NB4 (cell line): ENCODE results near the gene PTPN1.

Source experiments
- POLR2A ChIP-seq: IDR thresholded peaks from 2 replicates; pipeline ENCODE4 v1.6.1; 2011; ENCODE audit warnings: mild to moderate bottlenecking; ENCODE audit not compliant: insufficient read length; ENCODE audit errors: extremely low read depth
- TF ChIP-seq, protein P1 (sequence below): IDR thresholded peaks from one replicate; pipeline ENCODE4 v1.5.1; 2012; ENCODE audit warnings: low read depth, low read length

DNA sequence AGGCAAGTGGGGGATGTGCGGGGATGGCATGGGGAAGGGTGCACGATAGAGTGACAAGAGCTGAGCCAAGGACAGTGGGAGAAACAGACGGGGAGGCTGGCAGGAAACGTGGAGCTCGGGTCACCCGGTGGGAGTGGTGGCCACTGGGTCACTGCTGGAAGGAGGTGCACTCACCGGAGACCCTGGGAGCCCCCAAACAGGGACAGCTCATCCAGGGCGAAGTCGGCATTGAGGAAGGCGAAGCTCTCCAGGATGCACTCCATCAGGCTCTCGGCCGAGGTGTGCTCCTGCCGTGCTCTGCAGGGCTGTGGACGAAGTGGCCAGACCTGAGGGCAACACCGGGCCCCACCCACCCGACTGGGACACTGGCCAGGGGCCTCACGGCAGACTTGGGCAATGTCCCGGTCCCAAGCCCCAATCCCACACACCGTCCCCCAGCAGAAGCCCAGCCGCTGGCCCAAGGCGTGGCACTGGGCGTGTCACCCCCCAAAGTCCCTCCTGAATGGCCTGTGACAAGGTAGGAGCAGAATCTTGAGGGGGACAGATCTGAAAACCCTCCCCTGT lies 87.3 kb downstream of the PTPN1 start:
- TF ChIP-seq, protein P1, sequence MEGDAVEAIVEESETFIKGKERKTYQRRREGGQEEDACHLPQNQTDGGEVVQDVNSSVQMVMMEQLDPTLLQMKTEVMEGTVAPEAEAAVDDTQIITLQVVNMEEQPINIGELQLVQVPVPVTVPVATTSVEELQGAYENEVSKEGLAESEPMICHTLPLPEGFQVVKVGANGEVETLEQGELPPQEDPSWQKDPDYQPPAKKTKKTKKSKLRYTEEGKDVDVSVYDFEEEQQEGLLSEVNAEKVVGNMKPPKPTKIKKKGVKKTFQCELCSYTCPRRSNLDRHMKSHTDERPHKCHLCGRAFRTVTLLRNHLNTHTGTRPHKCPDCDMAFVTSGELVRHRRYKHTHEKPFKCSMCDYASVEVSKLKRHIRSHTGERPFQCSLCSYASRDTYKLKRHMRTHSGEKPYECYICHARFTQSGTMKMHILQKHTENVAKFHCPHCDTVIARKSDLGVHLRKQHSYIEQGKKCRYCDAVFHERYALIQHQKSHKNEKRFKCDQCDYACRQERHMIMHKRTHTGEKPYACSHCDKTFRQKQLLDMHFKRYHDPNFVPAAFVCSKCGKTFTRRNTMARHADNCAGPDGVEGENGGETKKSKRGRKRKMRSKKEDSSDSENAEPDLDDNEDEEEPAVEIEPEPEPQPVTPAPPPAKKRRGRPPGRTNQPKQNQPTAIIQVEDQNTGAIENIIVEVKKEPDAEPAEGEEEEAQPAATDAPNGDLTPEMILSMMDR: no peak
- TF ChIP-seq POLR2A: no peak
